Neural cell (in vitro differentiated cells): ENCODE measurements around the gene SERPINA3.

Experiments
- EZH2 ChIP-seq: fragments of 200-600, 300-800 bp; shearing (Covaris generic), sonication (generic); IDR thresholded peaks from 2 replicates; pipeline ENCODE4 v1.6.1; 2014; ENCODE audit warnings: antibody characterized with exemption, low read length, borderline replicate concordance, mild to moderate bottlenecking; ENCODE audit not compliant: insufficient read depth, poor library complexity, severe bottlenecking
- TF ChIP-seq, protein P1 (sequence below): fragments of 450-650 bp; IDR thresholded peaks from 2 replicates; pipeline ENCODE4 v1.5.1; 2014; ENCODE audit warnings: antibody characterized with exemption, mild to moderate bottlenecking, moderate library complexity; ENCODE audit not compliant: poor library complexity, severe bottlenecking

DNA sequence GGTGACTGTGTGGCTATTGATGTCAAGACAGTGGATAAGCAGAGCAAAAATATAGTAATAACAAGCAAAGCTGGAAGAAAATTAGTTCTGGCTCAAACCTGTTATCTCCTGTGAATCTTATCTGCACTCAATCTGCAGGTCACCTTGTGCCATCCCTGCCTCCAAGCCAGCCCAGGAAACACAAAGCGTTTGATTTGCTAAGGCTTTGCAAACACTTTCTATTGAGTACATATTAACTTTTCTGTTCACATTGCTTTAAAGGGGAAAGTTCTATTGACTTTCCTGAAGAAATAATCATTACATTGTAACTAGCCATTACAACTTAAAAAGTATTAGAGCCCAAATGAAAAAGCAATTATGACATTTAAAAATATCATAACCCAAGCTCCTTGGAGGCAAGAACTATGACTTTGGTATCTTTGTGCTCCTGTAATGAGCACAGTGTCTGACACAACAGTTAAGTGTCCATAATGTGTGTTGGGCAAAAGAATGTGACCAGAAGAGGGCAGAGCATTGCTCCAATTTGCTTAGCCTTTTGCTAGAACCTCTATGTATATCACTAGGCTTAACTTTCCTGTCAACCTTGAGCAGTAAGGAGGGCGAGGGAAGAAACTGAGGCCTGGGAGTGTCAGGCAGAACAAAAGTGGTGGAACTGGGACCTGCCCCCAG is 24.7 kb downstream of the SERPINA3 start:
- TF ChIP-seq, protein P1, sequence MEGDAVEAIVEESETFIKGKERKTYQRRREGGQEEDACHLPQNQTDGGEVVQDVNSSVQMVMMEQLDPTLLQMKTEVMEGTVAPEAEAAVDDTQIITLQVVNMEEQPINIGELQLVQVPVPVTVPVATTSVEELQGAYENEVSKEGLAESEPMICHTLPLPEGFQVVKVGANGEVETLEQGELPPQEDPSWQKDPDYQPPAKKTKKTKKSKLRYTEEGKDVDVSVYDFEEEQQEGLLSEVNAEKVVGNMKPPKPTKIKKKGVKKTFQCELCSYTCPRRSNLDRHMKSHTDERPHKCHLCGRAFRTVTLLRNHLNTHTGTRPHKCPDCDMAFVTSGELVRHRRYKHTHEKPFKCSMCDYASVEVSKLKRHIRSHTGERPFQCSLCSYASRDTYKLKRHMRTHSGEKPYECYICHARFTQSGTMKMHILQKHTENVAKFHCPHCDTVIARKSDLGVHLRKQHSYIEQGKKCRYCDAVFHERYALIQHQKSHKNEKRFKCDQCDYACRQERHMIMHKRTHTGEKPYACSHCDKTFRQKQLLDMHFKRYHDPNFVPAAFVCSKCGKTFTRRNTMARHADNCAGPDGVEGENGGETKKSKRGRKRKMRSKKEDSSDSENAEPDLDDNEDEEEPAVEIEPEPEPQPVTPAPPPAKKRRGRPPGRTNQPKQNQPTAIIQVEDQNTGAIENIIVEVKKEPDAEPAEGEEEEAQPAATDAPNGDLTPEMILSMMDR = no peak
- TF ChIP-seq EZH2 = no peak
